ENCODE results near the gene ENTR1. TPM values are rescaled to one million over a fixed set of nuclear protein-coding genes. Genes with fewer than 3 reads are reported as not detected.

Gene ENTR1
- total and polyA plus RNA-seq, 10 of the 15 experiments (the other 5 are each of a cell fraction or from before 2014, with no cell fraction given) = 8.2 to 96.4 (median 41.1) TPM

- H4K20me1 ChIP-seq (ENCODE audit: control insufficient read depth, insufficient read depth) = no peaks in the 10 kb centered on the region
- POLR2A ChIA-PET = interaction anchor here (1.0 kb wide), 1 partner anchor 13 kb away, joined by 3 read pairs; no protein-coding TSS in a partner anchor
- BruUV-seq (replicated peaks) = no TSS peak
- intact Hi-C loops (cut with micrococcal nuclease; ENCODE audit: unreplicated experiment) (no loop called here), in situ Hi-C loops (cut with MboI) (no loop called here)
- no peak overlapping the region for H3K4me2 ChIP-seq (ENCODE audit: control insufficient read depth, insufficient read depth)
- SMC1A ChIA-PET (ENCODE audit: uncharacterized antibody, unreplicated experiment) = interaction anchor here (1.3 kb wide), 1 partner anchor 9 kb away, joined by 3 read pairs; no protein-coding TSS in a partner anchor
- H3K27ac ChIP-seq (ENCODE audit: control insufficient read depth, insufficient read depth) = no peak overlapping the region
- ATAC-seq = no peak
- no peaks in the 10 kb centered on the region for H3K79me2 ChIP-seq (ENCODE audit: control insufficient read depth, insufficient read depth, low read length)
- H2AFZ ChIP-seq (ENCODE audit: control insufficient read depth, low read depth, low read length) = no peak overlapping the region
- no peak overlapping the region for H3K9ac ChIP-seq (ENCODE audit: control insufficient read depth, insufficient read depth, low read length)
- DNase-seq (ENCODE audit: low read depth, low spot score) = no peak
- CTCF ChIA-PET = interaction anchor here (1.3 kb wide), 1 partner anchor 91 kb away, joined by 4 read pairs; no protein-coding TSS in a partner anchor
- H3K4me1 ChIP-seq (ENCODE audit: control insufficient read depth, insufficient read depth, low read length) = no peaks in the 10 kb centered on the region
- peak; percentile 7 for FAIRE-seq
- no peaks in the 10 kb centered on the region for H3K27me3 ChIP-seq (replicated peaks in 1 of 2; ENCODE audit: control insufficient read depth in 2 of 2, insufficient read depth in 2 of 2, low read length in 1 of 2)
- 78% methylated on average over 11 of the region's 11 CpGs for WGBS (ENCODE audit: insufficient coverage, insufficient replicate concordance, low lambda C conversion rate, missing lambda C conversion rate)
- peaks cover 14 to 34% of the 10 kb centered on the region in 2 experiments; a peak in 3 of 4 replicates for H3K36me3 ChIP-seq (ENCODE audit: control insufficient read depth in 2 of 2, insufficient read depth in 2 of 2, low read length in 1 of 2)
- H3K9me3 ChIP-seq (replicated peaks; ENCODE audit: control insufficient read depth, insufficient read depth, low read length) = no peaks in the 10 kb centered on the region
- RAD21 ChIA-PET (ENCODE audit: unreplicated experiment) = no interaction called here
- no peak overlapping the region for H3K4me3 ChIP-seq
- TF ChIP-seq IKZF2 (IDR thresholded peaks at IDR 0.05) = 0 out of 4 replicates have a peak, but pooled peaks of 1 of the 2 experiments have one; percentile 27
- no peak for TF ChIP-seq ZBTB33 (IDR thresholded peaks at IDR 0.05)
- no peak for TF ChIP-seq RELA (IDR thresholded peaks at IDR 0.05; ENCODE audit: borderline replicate concordance, partially characterized antibody)
- 0 out of 2 replicates have a peak, but pooled peaks have one; percentile 15 for TF ChIP-seq CREM (IDR thresholded peaks at IDR 0.05; ENCODE audit: low read depth)
- no peak for TF ChIP-seq JUNB (IDR thresholded peaks at IDR 0.05)
- TF ChIP-seq SUPT20H (IDR thresholded peaks at IDR 0.05; ENCODE audit: borderline replicate concordance, control insufficient read depth, low read depth, low read length) = no peak
- TF ChIP-seq MYB (IDR thresholded peaks at IDR 0.05; ENCODE audit: borderline replicate concordance, low read depth, low read length) = no peak
- no peak for TF ChIP-seq CBX5 (IDR thresholded peaks at IDR 0.05; ENCODE audit: low read depth)
- TF ChIP-seq, protein P1, sequence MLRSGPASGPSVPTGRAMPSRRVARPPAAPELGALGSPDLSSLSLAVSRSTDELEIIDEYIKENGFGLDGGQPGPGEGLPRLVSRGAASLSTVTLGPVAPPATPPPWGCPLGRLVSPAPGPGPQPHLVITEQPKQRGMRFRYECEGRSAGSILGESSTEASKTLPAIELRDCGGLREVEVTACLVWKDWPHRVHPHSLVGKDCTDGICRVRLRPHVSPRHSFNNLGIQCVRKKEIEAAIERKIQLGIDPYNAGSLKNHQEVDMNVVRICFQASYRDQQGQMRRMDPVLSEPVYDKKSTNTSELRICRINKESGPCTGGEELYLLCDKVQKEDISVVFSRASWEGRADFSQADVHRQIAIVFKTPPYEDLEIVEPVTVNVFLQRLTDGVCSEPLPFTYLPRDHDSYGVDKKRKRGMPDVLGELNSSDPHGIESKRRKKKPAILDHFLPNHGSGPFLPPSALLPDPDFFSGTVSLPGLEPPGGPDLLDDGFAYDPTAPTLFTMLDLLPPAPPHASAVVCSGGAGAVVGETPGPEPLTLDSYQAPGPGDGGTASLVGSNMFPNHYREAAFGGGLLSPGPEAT (IDR thresholded peaks at IDR 0.05; ENCODE audit: low read depth) = no peak
- TF ChIP-seq, protein P2, sequence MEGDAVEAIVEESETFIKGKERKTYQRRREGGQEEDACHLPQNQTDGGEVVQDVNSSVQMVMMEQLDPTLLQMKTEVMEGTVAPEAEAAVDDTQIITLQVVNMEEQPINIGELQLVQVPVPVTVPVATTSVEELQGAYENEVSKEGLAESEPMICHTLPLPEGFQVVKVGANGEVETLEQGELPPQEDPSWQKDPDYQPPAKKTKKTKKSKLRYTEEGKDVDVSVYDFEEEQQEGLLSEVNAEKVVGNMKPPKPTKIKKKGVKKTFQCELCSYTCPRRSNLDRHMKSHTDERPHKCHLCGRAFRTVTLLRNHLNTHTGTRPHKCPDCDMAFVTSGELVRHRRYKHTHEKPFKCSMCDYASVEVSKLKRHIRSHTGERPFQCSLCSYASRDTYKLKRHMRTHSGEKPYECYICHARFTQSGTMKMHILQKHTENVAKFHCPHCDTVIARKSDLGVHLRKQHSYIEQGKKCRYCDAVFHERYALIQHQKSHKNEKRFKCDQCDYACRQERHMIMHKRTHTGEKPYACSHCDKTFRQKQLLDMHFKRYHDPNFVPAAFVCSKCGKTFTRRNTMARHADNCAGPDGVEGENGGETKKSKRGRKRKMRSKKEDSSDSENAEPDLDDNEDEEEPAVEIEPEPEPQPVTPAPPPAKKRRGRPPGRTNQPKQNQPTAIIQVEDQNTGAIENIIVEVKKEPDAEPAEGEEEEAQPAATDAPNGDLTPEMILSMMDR (IDR thresholded peaks at IDR 0.05 in 2 of 3, conservative IDR thresholded peaks at IDR 0.05 in 1 of 3; ENCODE audit: control insufficient read depth in 2 of 3, extremely low read depth in 1 of 3, insufficient read depth in 1 of 3, low read depth in 3 of 3, low read length in 3 of 3) = no peak
- TF ChIP-seq ZNF274 (IDR thresholded peaks at IDR 0.05; ENCODE audit: insufficient read depth, insufficient read length) = no peak
- no peak for TF ChIP-seq RAD21 (IDR thresholded peaks at IDR 0.05; ENCODE audit: insufficient read depth, low read depth, low read length)
- TF ChIP-seq, protein P3, sequence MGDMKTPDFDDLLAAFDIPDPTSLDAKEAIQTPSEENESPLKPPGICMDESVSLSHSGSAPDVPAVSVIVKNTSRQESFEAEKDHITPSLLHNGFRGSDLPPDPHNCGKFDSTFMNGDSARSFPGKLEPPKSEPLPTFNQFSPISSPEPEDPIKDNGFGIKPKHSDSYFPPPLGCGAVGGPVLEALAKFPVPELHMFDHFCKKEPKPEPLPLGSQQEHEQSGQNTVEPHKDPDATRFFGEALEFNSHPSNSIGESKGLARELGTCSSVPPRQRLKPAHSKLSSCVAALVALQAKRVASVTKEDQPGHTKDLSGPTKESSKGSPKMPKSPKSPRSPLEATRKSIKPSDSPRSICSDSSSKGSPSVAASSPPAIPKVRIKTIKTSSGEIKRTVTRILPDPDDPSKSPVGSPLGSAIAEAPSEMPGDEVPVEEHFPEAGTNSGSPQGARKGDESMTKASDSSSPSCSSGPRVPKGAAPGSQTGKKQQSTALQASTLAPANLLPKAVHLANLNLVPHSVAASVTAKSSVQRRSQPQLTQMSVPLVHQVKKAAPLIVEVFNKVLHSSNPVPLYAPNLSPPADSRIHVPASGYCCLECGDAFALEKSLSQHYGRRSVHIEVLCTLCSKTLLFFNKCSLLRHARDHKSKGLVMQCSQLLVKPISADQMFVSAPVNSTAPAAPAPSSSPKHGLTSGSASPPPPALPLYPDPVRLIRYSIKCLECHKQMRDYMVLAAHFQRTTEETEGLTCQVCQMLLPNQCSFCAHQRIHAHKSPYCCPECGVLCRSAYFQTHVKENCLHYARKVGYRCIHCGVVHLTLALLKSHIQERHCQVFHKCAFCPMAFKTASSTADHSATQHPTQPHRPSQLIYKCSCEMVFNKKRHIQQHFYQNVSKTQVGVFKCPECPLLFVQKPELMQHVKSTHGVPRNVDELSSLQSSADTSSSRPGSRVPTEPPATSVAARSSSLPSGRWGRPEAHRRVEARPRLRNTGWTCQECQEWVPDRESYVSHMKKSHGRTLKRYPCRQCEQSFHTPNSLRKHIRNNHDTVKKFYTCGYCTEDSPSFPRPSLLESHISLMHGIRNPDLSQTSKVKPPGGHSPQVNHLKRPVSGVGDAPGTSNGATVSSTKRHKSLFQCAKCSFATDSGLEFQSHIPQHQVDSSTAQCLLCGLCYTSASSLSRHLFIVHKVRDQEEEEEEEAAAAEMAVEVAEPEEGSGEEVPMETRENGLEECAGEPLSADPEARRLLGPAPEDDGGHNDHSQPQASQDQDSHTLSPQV (IDR thresholded peaks at IDR 0.05) = no peak
- TF ChIP-seq NR2C2 (IDR thresholded peaks at IDR 0.05; ENCODE audit: borderline replicate concordance, control insufficient read depth, insufficient read length, low read depth) = no peak
- TF ChIP-seq POU2F2 (IDR thresholded peaks at IDR 0.05; ENCODE audit: borderline replicate concordance, low read depth, low read length) = no peak
Measured at GRCh38 chr9:136385015-136385414, 25.4 kb downstream of the ENTR1 start.

All from GM12878 (cell line).